ENCODE measurements around the gene PAMR1.
"Not testable (repeated sequence)": the region's sequence is repeated elsewhere in the genome, so short reads cannot be mapped to it uniquely, and the experiment has no call there.

Gene PAMR1

GRCh38 chr11:35525501-35526175, at the start of gene PAMR1:
Gene PAMR1 (minus strand): TSS chr11:35525616. CDS start chr11:35525585, 31 bp downstream.
- peak in 1 of 2 donors; percentile 9 for DNase-seq

- DNase-seq = no peak
These were observed 46.3 kb upstream of the PAMR1 start for GRCh38 chr11:35571696-35572095.

GRCh38 chr11:35567737-35568465, 42.5 kb upstream of the PAMR1 start:
- DNase-seq = no peak

- no peak for DNase-seq
These were observed 41.5 kb upstream of the PAMR1 start for GRCh38 chr11:35566885-35567284.

- no peak for DNase-seq
These were observed 40.8 kb upstream of the PAMR1 start for GRCh38 chr11:35566181-35566580.

- DNase-seq = no peak
These were observed 38.8 kb upstream of the PAMR1 start for GRCh38 chr11:35564245-35564595.

- DNase-seq = no peak
These were observed 38.2 kb upstream of the PAMR1 start for GRCh38 chr11:35563484-35564244.

GRCh38 chr11:35559949-35560348, 34.5 kb upstream of the PAMR1 start:
- DNase-seq = no peak

GRCh38 chr11:35558513-35558912, 33.1 kb upstream of the PAMR1 start:
- DNase-seq = no peak

GRCh38 chr11:35555488-35555887, 30.1 kb upstream of the PAMR1 start:
- DNase-seq = no peak

GRCh38 chr11:35554491-35555437, 29.3 kb upstream of the PAMR1 start:
- no peak for DNase-seq

- no peak for DNase-seq
These were observed 28.4 kb upstream of the PAMR1 start for GRCh38 chr11:35553831-35554230.

GRCh38 chr11:35553021-35553420, 27.6 kb upstream of the PAMR1 start:
- no peak for DNase-seq

- DNase-seq = no peak
These were observed 27.2 kb upstream of the PAMR1 start for GRCh38 chr11:35552616-35553015.

- DNase-seq = no peak
These were observed 25.1 kb upstream of the PAMR1 start for GRCh38 chr11:35550374-35551036.

- DNase-seq = no peak
These were observed 24.4 kb upstream of the PAMR1 start for GRCh38 chr11:35549787-35550186.

GRCh38 chr11:35548925-35549561, 23.6 kb upstream of the PAMR1 start:
- DNase-seq = no peak

- not testable (repeated sequence) for DNase-seq
These were observed 22.6 kb upstream of the PAMR1 start for GRCh38 chr11:35547995-35548394.

- DNase-seq = no peak
These were observed 20.9 kb upstream of the PAMR1 start for GRCh38 chr11:35546317-35546716.

- no peak for DNase-seq
These were observed 20.1 kb upstream of the PAMR1 start for GRCh38 chr11:35545391-35546003.

GRCh38 chr11:35543481-35543880, 18.1 kb upstream of the PAMR1 start:
- no peak for DNase-seq

All from hippocampal formation (tissue), 2 donors.